Vagina (tissue), 2 donors: Measurements from ENCODE around the gene TMEM106C.

Experiments
- POLR2A ChIP-seq, 2 donors: fragments of 450-650 bp; IDR thresholded peaks; one replicate each; pipeline ENCODE4 v1.6.1; 2017; ENCODE audit warnings: antibody characterized with exemption in 2 of 2, mild to moderate bottlenecking in 2 of 2, moderate library complexity in 2 of 2
- TF ChIP-seq, protein P1 (sequence below), 3 experiments: fragments of 450-650 bp in 2 of 3; fragments of 200-600 bp in 1 of 3; sonication (generic) in 1 of 3; IDR thresholded peaks; one replicate each; pipeline ENCODE4 v1.5.1; 2017 to 2019; ENCODE audit warnings: antibody characterized with exemption in 3 of 3, mild to moderate bottlenecking in 2 of 3, moderate library complexity in 2 of 3

DNA sequence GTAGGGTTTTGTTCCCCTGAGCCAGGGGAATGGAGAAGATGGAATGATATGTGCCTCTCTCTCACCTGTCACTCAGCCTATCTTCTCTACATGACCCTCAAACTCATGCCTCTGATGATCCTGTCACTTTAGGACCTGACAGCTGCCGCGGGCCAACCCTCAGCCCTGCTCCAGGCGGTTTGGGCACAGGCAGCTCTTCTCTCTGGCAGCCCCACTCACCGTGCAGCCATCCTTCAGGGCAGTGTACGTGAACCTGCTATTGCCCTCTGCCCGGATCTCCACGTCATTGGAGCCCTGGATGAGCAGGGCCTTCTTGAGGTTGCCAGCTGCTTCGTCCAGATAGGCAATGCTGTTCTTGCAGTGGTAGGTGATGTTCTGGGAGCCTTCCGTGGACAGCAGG is 10.5 kb downstream of the TMEM106C start:
- TF ChIP-seq, protein P1, sequence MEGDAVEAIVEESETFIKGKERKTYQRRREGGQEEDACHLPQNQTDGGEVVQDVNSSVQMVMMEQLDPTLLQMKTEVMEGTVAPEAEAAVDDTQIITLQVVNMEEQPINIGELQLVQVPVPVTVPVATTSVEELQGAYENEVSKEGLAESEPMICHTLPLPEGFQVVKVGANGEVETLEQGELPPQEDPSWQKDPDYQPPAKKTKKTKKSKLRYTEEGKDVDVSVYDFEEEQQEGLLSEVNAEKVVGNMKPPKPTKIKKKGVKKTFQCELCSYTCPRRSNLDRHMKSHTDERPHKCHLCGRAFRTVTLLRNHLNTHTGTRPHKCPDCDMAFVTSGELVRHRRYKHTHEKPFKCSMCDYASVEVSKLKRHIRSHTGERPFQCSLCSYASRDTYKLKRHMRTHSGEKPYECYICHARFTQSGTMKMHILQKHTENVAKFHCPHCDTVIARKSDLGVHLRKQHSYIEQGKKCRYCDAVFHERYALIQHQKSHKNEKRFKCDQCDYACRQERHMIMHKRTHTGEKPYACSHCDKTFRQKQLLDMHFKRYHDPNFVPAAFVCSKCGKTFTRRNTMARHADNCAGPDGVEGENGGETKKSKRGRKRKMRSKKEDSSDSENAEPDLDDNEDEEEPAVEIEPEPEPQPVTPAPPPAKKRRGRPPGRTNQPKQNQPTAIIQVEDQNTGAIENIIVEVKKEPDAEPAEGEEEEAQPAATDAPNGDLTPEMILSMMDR (IDR thresholded peaks at IDR 0.05), result no peak
- TF ChIP-seq POLR2A (IDR thresholded peaks at IDR 0.05), result no peak
